Activated CD4-positive, alpha-beta T cell treated with anti-CD3 and anti-CD28 coated beads, Interleukin-2, amount 50 U/mL, for 16 hours (primary cell): ENCODE measurements around the gene NDUFAF4.

Experiments used
- DNase-seq: peaks from one replicate; pipeline ENCODE4 v3.0.0-alpha.2; 2020

NDUFAF4 gene

GRCh38 chr6:96898241-96898851 is 655 bp upstream of the NDUFAF4 start:
- DNase-seq = no peak

- no peak for DNase-seq
Observed at GRCh38 chr6:96889146-96889545, 8.5 kb downstream of the NDUFAF4 start.

GRCh38 chr6:96888745-96889144 is 8.9 kb downstream of the NDUFAF4 start:
- DNase-seq = no peak

- DNase-seq = no peak
Observed at GRCh38 chr6:96886519-96886918, 11.2 kb downstream of the NDUFAF4 start.

- DNase-seq = peak; percentile 28
Observed at GRCh38 chr6:96885187-96885631, 12.5 kb downstream of the NDUFAF4 start.

GRCh38 chr6:96878143-96878542 is 19.5 kb downstream of the NDUFAF4 start:
- DNase-seq = no peak

DNA sequence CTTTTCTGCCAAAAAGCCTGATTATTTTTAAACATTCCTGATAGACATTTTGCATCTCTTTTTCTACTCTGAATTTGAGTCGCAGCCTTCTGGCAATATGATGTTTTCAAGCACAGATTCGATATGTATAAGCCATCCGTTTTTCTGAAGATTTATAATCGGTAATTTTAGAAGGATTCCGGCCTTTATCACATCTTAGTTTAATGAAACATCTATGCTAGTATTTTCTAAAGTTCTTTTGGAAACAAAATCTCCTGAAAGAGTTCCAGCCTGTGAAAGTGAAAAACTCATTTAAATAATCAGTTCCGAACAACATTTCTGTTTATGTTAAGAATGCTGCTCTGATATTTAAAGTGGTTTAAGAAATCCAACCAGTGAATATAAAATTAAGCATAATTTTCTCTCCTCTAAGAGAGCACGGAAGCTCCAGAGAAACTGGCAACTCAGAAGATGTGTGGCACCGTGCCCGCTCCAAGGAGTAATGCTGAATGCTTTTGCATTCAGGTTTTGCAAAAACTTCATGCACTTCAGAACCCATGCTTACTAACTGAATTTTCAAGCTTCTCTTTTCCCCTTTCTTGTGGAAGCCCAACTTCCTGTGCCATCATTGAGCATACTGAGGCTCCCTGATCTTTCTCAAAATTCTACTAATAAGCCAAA is 20.7 kb downstream of the NDUFAF4 start:
- DNase-seq = no peak

- no peak for DNase-seq
Observed at GRCh38 chr6:96872976-96873375, 24.7 kb downstream of the NDUFAF4 start.

- DNase-seq = no peak
Observed at GRCh38 chr6:96865055-96865405, 32.7 kb downstream of the NDUFAF4 start.

DNA sequence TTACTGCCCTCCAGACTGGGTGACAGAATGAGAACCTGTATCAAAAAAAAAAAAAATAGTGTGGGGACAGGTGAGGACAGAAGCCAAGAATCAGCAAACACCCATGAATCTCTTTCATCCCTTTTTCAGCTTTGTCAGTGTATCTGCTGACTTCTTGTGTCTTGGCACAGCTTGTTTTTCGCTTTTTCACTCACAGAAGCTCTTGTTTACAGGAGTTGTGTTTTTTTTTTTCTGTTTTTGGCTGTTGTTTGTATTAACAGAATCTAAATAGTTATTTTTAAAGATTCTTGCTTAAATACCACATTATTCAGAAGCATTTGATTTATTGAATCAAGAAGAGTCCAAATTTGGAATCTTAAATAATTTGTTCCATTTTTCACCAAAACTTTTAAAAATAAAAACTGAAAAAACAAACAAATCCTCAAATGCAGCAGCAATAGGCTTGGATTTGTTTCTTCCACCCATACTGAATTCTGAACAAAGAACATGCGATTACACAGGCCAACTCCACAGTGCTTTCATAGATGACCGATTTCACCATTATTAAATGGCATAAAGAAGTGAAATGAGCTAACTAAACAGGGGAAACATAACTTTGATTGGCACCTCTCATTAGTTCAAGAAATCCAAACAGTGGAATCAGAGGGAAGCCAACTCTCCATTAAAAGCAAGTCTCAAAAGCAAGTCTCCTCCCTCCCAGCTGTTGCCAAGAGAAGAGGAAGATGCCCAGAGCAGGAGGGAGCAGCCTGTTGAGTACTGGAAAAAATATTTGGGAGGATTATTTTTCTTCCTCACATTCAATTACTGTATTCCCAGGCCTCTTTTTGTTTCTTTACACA is 33.3 kb downstream of the NDUFAF4 start:
- DNase-seq = no peak

- no peak for DNase-seq
Observed at GRCh38 chr6:96862560-96862959, 35.1 kb downstream of the NDUFAF4 start.

- no peak for DNase-seq
Observed at GRCh38 chr6:96861588-96861987, 36.1 kb downstream of the NDUFAF4 start.

GRCh38 chr6:96856856-96857255 is 40.8 kb downstream of the NDUFAF4 start:
- DNase-seq = no peak

DNA sequence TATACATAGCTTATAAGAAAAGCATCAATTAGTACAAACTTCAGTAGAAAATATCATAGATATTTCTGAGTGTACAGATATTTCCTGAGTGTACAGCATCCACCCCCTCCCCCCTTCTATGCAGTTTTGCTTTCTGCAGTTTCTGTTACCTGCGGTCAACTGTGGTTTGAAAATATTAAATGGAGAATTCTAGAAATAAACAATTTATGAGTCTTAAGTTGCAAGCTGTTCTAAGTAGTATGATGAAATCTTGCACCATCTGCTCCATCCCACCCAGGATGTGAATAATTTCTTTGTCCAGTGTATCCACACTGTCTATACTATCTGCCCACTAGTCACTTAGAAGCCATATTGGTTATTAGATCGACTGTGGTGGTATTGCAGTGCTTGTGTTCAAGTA is 44.6 kb downstream of the NDUFAF4 start:
- DNase-seq = no peak

GRCh38 chr6:96852605-96853004 is 45.1 kb downstream of the NDUFAF4 start:
- DNase-seq = no peak

GRCh38 chr6:96851858-96852257 is 45.8 kb downstream of the NDUFAF4 start:
- no peak for DNase-seq

GRCh38 chr6:96849615-96850014 is 48.1 kb downstream of the NDUFAF4 start:
- DNase-seq = no peak

- no peak for DNase-seq
Observed at GRCh38 chr6:96844530-96844929, 53.2 kb downstream of the NDUFAF4 start.

- DNase-seq = no peak
Observed at GRCh38 chr6:96841345-96841744, 56.3 kb downstream of the NDUFAF4 start.
